ENCODE results near the gene DNAH3.
"Not testable (repeated sequence)": the region's sequence is repeated elsewhere in the genome, so short reads cannot be mapped to it uniquely, and the experiment has no call there.

The DNAH3 gene

GRCh38 chr16:21150375-21151001, at the start of gene DNAH3:
DNAH3 (minus strand) TSS chr16:21150846; CDS start chr16:21150319, 527 bp downstream.
- no peak for DNase-seq (ENCODE audit: low read depth)

- no peak for DNase-seq (ENCODE audit: low read depth)
Observed at GRCh38 chr16:21199607-21200218, 49.1 kb upstream of the DNAH3 start.

GRCh38 chr16:21197621-21198020, 47.0 kb upstream of the DNAH3 start:
- no peak for DNase-seq (ENCODE audit: low read depth)

- DNase-seq (ENCODE audit: low read depth) = no peak
Observed at GRCh38 chr16:21197112-21197511, 46.5 kb upstream of the DNAH3 start.

- DNase-seq (ENCODE audit: low read depth) = not testable (repeated sequence)
Observed at GRCh38 chr16:21195330-21195729, 44.7 kb upstream of the DNAH3 start.

GRCh38 chr16:21194771-21195301, 44.2 kb upstream of the DNAH3 start:
- DNase-seq (ENCODE audit: low read depth) = no peak

- no peak for DNase-seq (ENCODE audit: low read depth)
Observed at GRCh38 chr16:21192991-21193390, 42.3 kb upstream of the DNAH3 start.

GRCh38 chr16:21190599-21190998, 40.0 kb upstream of the DNAH3 start:
- DNase-seq (ENCODE audit: low read depth) = no peak

GRCh38 chr16:21190013-21190412, 39.4 kb upstream of the DNAH3 start:
- no peak for DNase-seq (ENCODE audit: low read depth)

- no peak for DNase-seq (ENCODE audit: low read depth)
Observed at GRCh38 chr16:21189311-21189710, 38.7 kb upstream of the DNAH3 start.

- no peak for DNase-seq (ENCODE audit: low read depth)
Observed at GRCh38 chr16:21186326-21186691, 35.7 kb upstream of the DNAH3 start.

- DNase-seq (ENCODE audit: low read depth) = no peak
Observed at GRCh38 chr16:21185659-21186325, 35.1 kb upstream of the DNAH3 start.

GRCh38 chr16:21184834-21185233, 34.2 kb upstream of the DNAH3 start:
- peak; percentile 20 for DNase-seq (ENCODE audit: low read depth)

- no peak for DNase-seq (ENCODE audit: low read depth)
Observed at GRCh38 chr16:21183995-21184394, 33.3 kb upstream of the DNAH3 start.

- DNase-seq (ENCODE audit: low read depth) = no peak
Observed at GRCh38 chr16:21179983-21180365, 29.3 kb upstream of the DNAH3 start.

GRCh38 chr16:21179126-21179982, 28.7 kb upstream of the DNAH3 start:
- DNase-seq (ENCODE audit: low read depth) = no peak

- no peak for DNase-seq (ENCODE audit: low read depth)
Observed at GRCh38 chr16:21175397-21175796, 24.8 kb upstream of the DNAH3 start.

GRCh38 chr16:21172650-21173049, 22.0 kb upstream of the DNAH3 start:
- no peak for DNase-seq (ENCODE audit: low read depth)

GRCh38 chr16:21170116-21170515, 19.5 kb upstream of the DNAH3 start:
- DNase-seq (ENCODE audit: low read depth) = not testable (repeated sequence)

GRCh38 chr16:21169249-21169981, 18.8 kb upstream of the DNAH3 start:
- no peak for DNase-seq (ENCODE audit: low read depth)

- DNase-seq (ENCODE audit: low read depth) = no peak
Observed at GRCh38 chr16:21167929-21168602, 17.4 kb upstream of the DNAH3 start.
